NCI-H1092 treated with DMSO at 0.1 percent for 48 hours (cell line): ENCODE measurements around the gene PARL.
"Not testable (repeated sequence)": the region's sequence is repeated elsewhere in the genome, so short reads cannot be mapped to it uniquely, and the experiment has no call there.

Experiments
- DNase-seq: peaks from one replicate; lab custom pipeline; 2025; lab: John Stamatoyannopoulos, UW

The PARL gene

DNA sequence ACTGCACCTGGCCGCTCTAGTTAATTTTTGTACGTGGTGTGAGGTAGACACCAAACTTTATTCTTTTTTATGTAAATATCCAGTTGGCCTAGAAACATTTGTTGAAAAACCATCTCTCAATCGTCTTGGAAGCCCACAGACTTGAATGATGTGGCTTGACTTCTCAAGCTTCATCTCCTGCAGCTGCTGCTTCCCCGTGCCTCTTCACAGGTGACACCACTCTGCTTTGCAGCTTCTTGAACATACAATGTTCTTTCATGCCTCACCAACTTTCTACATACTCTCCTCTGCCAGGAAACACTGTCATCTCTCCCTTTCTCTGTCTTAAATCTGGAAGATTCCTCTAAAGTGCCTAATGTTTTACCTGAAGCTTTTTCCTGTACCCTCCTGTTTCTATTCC is 94.9 kb downstream of the PARL start:
- DNase-seq: no peak

GRCh38 chr3:183784503-183784902 is 100.2 kb downstream of the PARL start:
- DNase-seq: not testable (repeated sequence)

GRCh38 chr3:183782576-183783276 is 102.0 kb downstream of the PARL start:
- DNase-seq: no peak

GRCh38 chr3:183781246-183781645 is 103.4 kb downstream of the PARL start:
- DNase-seq: no peak

- DNase-seq: no peak
These were observed 104.7 kb downstream of the PARL start for GRCh38 chr3:183779896-183780465.
